ENCODE data around the gene GPR107. TPM values are rescaled to one million over a fixed set of nuclear protein-coding genes. Genes with fewer than 3 reads are reported as not detected.

Gene GPR107
- total RNA-seq, 1 donor from 2014 or later, result 58.7 TPM

DNA sequence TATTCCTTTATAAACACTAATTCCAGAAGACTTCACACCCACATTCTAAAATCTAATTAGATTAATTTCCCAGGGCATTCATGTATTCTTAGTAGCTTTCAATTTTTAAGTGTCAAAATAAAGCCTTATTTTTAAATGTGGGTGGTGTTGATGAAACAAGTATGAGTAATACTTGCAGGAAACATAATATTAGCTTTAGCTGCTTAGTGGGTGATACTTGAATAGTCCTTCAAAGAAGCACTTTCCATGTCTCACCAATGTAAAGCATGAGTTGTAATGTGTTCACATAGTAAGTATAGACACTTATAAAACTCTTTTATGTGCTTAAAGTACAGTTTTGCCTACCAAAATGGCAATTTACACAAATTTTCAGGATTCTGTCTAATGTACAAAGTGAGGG lies 17.6 kb upstream of the GPR107 start:
- TF ChIP-seq CTCF (IDR thresholded peaks at IDR 0.05; ENCODE audit: insufficient read depth, low read depth, low read length) (no peak), EZH2 (IDR thresholded peaks at IDR 0.05; ENCODE audit: insufficient read depth, low read length) (no peak)
- FAIRE-seq, result peak; percentile 72

DNA sequence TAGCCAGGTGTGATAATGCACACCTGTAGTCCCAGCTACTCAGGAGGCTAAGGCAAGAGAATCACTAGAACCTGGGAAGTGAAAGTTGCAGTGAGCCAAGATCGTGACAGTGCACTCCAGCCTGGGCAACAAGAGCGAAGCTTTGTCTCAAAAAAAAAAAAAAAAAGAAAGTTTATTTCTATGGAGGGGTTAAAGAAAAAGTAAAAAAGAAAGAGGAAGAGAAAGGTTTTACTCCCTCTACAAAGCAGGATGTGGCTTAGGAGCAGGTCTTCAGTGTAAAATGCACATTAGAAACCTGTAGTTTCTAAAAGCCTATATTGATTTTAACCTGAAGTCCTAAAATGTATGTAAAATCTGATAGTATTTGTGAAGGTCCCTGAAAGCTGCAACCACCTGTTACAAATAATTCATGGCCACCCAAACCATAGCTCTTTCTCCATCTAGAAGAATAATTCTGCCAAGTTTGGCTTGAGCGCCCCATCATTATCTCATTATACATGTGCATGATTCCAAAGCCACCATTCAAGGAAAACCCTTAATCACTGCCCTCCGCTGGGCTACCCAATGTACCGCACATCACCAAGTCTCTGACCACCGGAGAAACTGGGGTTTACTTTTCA lies 14.1 kb upstream of the GPR107 start:
- Mint-ChIP-seq H3K36me3 (ENCODE audit: low read depth, unreplicated experiment) (peaks cover 2% of the 10 kb centered on the region), H3K27me3 (ENCODE audit: low read depth, unreplicated experiment) (no peaks in the 10 kb centered on the region), H3K27ac (ENCODE audit: unreplicated experiment) (no peak overlapping the region), H3K4me3 (ENCODE audit: unreplicated experiment) (peak overlapping the region; percentile 57), H3K9me3 (ENCODE audit: unreplicated experiment) (no peaks in the 10 kb centered on the region), H3K4me1 (ENCODE audit: low read depth, unreplicated experiment) (peaks cover 24% of the 10 kb centered on the region)
- Histone ChIP-seq H3K4me2 (ENCODE audit: low read length) (no peak overlapping the region), H3K36me3 (ENCODE audit: insufficient read depth, low read length) (no peaks in the 10 kb centered on the region), H4K20me1 (ENCODE audit: insufficient read depth, low read length) (peaks cover 57% of the 10 kb centered on the region), H3K79me2 (ENCODE audit: insufficient read depth, low read length) (peaks cover 40% of the 10 kb centered on the region), H3K27me3 (ENCODE audit: insufficient read depth, low read length) (no peaks in the 10 kb centered on the region), H3K4me1 (ENCODE audit: insufficient read depth, low read length) (peaks cover 26% of the 10 kb centered on the region), H2AFZ (ENCODE audit: low read depth, low read length) (no peak overlapping the region), H3K27ac (ENCODE audit: low read depth, low read length) (no peak overlapping the region), H3K9me3 (ENCODE audit: insufficient read depth, low read depth, low read length) (no peaks in the 10 kb centered on the region), H3K9ac (ENCODE audit: low read length) (no peak overlapping the region), H3K4me3 (ENCODE audit: insufficient read depth, low read depth, low read length) (no peak overlapping the region)
- no peak for TF ChIP-seq CTCF (IDR thresholded peaks at IDR 0.05; ENCODE audit: insufficient read depth, low read depth, low read length)
- no peak for TF ChIP-seq EZH2 (IDR thresholded peaks at IDR 0.05; ENCODE audit: insufficient read depth, low read length)
- FAIRE-seq (no peak), DNase-seq (ENCODE audit: low read depth) (no peak)

More for the DNA sequence above, 17.6 kb upstream of the GPR107 start:
- Histone ChIP-seq H3K27ac (ENCODE audit: low read depth, low read length) (no peak overlapping the region), H3K4me2 (ENCODE audit: low read length) (peak overlapping the region; percentile 52), H3K4me3 (ENCODE audit: insufficient read depth, low read depth, low read length) (no peak overlapping the region), H3K79me2 (ENCODE audit: insufficient read depth, low read length) (peaks cover 41% of the 10 kb centered on the region), H2AFZ (ENCODE audit: low read depth, low read length) (no peak overlapping the region), H3K9ac (ENCODE audit: low read length) (no peak overlapping the region), H3K4me1 (ENCODE audit: insufficient read depth, low read length) (peaks cover 19% of the 10 kb centered on the region), H3K9me3 (ENCODE audit: insufficient read depth, low read depth, low read length) (no peaks in the 10 kb centered on the region), H3K36me3 (ENCODE audit: insufficient read depth, low read length) (no peaks in the 10 kb centered on the region), H4K20me1 (ENCODE audit: insufficient read depth, low read length) (peaks cover 62% of the 10 kb centered on the region), H3K27me3 (ENCODE audit: insufficient read depth, low read length) (no peaks in the 10 kb centered on the region)
- peak; percentile 60 for DNase-seq (ENCODE audit: low read depth)
- no peak overlapping the region for H3K4me3 Mint-ChIP-seq (ENCODE audit: unreplicated experiment)
- no peaks in the 10 kb centered on the region for H3K27me3 Mint-ChIP-seq (ENCODE audit: low read depth, unreplicated experiment)
- peak overlapping the region; percentile 69 for H3K27ac Mint-ChIP-seq (ENCODE audit: unreplicated experiment)
- H3K36me3 Mint-ChIP-seq (ENCODE audit: low read depth, unreplicated experiment), result peaks cover 5% of the 10 kb centered on the region
- peaks cover 22% of the 10 kb centered on the region for H3K4me1 Mint-ChIP-seq (ENCODE audit: low read depth, unreplicated experiment)
- H3K9me3 Mint-ChIP-seq (ENCODE audit: unreplicated experiment), result no peaks in the 10 kb centered on the region

DNA sequence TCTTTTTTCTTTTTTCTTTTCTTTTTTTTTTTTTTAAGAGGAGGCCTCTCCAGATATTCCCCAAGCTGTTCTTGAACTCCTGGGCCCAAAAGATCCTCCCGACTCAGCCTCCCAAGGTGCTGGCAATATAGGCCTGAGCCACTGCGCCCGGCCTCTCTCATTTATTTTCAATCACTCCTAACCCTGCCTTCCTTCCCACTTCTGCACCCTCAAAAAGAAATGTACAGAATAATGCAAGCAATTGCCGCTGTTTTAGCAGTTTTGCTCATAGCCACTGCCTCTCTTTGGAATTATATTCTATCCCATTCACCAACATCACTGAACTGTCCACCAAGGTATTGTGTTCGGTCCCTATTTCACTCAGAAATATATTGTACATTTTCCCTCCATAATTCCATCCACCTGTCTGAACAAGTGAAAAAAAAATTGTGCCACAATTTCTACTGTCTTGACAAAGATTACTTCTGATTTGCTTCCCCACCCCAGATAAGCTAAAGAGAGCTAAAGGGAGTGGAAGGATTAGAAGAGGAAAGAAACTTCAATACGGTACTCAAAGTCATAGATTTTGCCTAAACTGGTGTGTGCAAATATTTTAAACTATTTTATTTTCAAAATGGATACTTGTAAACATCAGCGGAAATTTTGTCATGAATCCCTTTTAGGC lies 12.6 kb upstream of the GPR107 start:
- Mint-ChIP-seq H3K27ac (ENCODE audit: unreplicated experiment) (peak overlapping the region; percentile 56), H3K9me3 (ENCODE audit: unreplicated experiment) (no peaks in the 10 kb centered on the region), H3K27me3 (ENCODE audit: low read depth, unreplicated experiment) (no peaks in the 10 kb centered on the region), H3K36me3 (ENCODE audit: low read depth, unreplicated experiment) (no peaks in the 10 kb centered on the region), H3K4me1 (ENCODE audit: low read depth, unreplicated experiment) (peaks cover 23% of the 10 kb centered on the region), H3K4me3 (ENCODE audit: unreplicated experiment) (peak overlapping the region; percentile 98)
- Histone ChIP-seq H3K4me3 (ENCODE audit: insufficient read depth, low read depth, low read length) (no peak overlapping the region), H3K4me2 (ENCODE audit: low read length) (peak overlapping the region; percentile 100), H3K27ac (ENCODE audit: low read depth, low read length) (no peak overlapping the region), H4K20me1 (ENCODE audit: insufficient read depth, low read length) (peaks cover 48% of the 10 kb centered on the region), H3K79me2 (ENCODE audit: insufficient read depth, low read length) (peaks cover 34% of the 10 kb centered on the region), H3K4me1 (ENCODE audit: insufficient read depth, low read length) (peaks cover 18% of the 10 kb centered on the region), H2AFZ (ENCODE audit: low read depth, low read length) (no peak overlapping the region), H3K9me3 (ENCODE audit: insufficient read depth, low read depth, low read length) (no peaks in the 10 kb centered on the region), H3K9ac (ENCODE audit: low read length) (no peak overlapping the region), H3K36me3 (ENCODE audit: insufficient read depth, low read length) (no peaks in the 10 kb centered on the region), H3K27me3 (ENCODE audit: insufficient read depth, low read length) (no peaks in the 10 kb centered on the region)
- no peak for TF ChIP-seq EZH2 (IDR thresholded peaks at IDR 0.05; ENCODE audit: insufficient read depth, low read length)
- no peak for TF ChIP-seq CTCF (IDR thresholded peaks at IDR 0.05; ENCODE audit: insufficient read depth, low read depth, low read length)
- DNase-seq (ENCODE audit: low read depth) (no peak), FAIRE-seq (no peak)

Measured in astrocyte (in vitro differentiated cells and primary cell).